ENCODE measurements around the gene SLC15A2.

Gene SLC15A2

DNA sequence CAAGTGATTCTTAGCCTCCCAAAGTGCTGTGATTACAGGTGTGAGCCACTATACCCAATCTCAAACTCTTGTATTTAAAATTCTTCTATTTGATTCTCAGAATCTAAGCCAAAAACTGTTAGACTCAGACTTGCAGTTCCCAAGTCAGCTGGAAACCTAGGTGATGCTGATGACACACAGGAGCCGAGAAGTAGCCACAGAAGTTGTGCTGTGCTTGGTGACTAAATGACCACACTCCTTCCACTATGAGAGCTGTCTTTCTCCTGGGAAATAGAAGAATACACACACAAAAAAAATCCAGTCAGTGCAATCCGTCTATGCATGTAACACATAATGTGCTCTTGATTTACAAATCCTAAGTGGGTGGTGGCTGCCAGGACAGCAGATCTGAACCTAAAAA lies 93.9 kb downstream of the SLC15A2 start:
- no peak for DNase-seq

DNA sequence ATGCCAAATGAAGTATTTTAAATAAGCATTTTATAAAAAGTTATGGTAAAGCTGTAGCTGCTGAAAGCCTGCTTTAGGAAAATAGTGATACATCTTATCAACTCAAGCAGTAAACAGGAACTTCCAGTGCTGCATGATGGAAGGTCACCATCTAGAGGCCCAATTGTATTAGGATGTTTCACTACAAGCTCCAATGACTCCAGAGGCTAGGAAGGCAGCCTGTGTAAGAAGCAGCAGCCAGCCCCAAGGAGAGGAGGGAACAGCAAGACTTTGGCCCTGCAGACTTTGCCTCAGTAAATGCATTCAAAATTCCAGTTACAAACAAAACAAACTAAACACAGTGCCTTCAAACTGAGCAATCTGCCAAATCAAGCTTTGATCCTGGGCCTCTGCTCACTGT lies 95.7 kb downstream of the SLC15A2 start:
- no peak for DNase-seq

DNA sequence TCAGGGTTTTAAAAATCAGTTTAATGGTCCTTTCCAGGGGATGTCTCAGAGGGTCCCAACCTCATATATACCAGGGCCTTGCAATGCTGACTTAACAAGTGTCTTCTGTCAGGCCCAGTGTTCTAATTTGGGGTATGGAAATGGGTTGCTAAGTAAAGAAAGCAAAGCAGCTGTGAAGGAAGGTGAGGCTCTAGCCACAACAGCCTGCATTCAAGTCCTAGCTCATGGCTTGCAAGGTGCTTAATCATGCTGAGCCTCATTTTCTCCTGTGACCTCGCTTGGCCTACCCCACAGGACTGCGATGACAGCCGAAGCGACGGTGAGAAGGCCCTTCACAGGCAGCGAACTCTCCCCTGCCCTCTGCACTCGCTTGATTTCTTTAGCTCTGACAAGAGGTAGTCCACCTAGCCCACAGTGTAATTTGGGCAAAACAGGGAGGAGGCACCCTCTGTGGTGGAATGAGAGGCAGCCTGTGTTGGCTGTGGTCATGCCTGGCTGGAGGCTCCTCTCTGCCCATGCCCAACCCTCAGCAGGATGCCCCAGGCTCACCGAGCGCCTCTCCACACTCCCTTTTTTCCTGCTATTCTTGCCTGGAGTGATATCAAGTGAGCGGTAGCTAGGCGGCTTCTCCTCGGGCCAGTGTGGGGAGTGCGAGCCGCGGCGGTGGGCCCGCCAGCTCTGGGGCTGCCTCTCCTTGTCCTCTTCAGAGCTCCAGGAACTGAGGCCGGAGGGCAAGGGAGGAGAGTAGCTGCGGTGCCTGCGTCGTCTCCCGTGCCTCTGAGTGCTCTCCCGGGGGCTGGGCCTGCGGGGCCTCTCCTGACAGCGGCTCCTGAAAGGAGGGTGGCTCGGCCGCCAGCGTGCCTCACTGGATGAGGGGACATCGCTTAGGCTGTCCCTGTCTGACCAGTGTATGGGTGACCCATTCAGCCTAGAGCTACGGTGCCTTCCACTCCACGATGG lies 98.7 kb downstream of the SLC15A2 start:
- no peak for DNase-seq
